GM19240 (cell line): ENCODE measurements around the gene SEC31B.
A peak's percentile ranks its signal among the peaks of the same experiment; 100 is the strongest.

ENCODE experiments used
- DNase-seq: peaks from one replicate; pipeline ENCODE4 v3.0.0; 2011; ENCODE audit warnings: low spot score; ENCODE audit not compliant: insufficient read length

Gene SEC31B

GRCh38 chr10:100519311-100520051 is at the start of gene SEC31B:
SEC31B (minus strand) TSS chr10:100519861; CDS start chr10:100516952, 2,909 bp downstream.
- DNase-seq: no peak

- DNase-seq: no peak
These were observed 49.3 kb upstream of the SEC31B start for GRCh38 chr10:100568912-100569311.

GRCh38 chr10:100567826-100568225 is 48.2 kb upstream of the SEC31B start:
- DNase-seq: no peak

- no peak for DNase-seq
These were observed 47.6 kb upstream of the SEC31B start for GRCh38 chr10:100567249-100567648.

GRCh38 chr10:100566561-100566960 is 46.9 kb upstream of the SEC31B start:
- DNase-seq: no peak

GRCh38 chr10:100565206-100565985 is 45.7 kb upstream of the SEC31B start:
- DNase-seq: no peak

- DNase-seq: peak; percentile 87
These were observed 42.5 kb upstream of the SEC31B start for GRCh38 chr10:100562008-100562672.

GRCh38 chr10:100561005-100561404 is 41.3 kb upstream of the SEC31B start:
- DNase-seq: no peak

GRCh38 chr10:100560248-100560647 is 40.6 kb upstream of the SEC31B start:
- DNase-seq: no peak

- no peak for DNase-seq
These were observed 35.2 kb upstream of the SEC31B start for GRCh38 chr10:100554902-100555301.

GRCh38 chr10:100553929-100554328 is 34.3 kb upstream of the SEC31B start:
- no peak for DNase-seq

GRCh38 chr10:100551738-100552137 is 32.1 kb upstream of the SEC31B start:
- no peak for DNase-seq

GRCh38 chr10:100551196-100551595 is 31.5 kb upstream of the SEC31B start:
- no peak for DNase-seq

- DNase-seq: no peak
These were observed 25.3 kb upstream of the SEC31B start for GRCh38 chr10:100544950-100545349.

- no peak for DNase-seq
These were observed 17.8 kb upstream of the SEC31B start for GRCh38 chr10:100537475-100537874.

GRCh38 chr10:100535715-100536353 is 16.2 kb upstream of the SEC31B start, which contains the start of gene HIF1AN:
HIF1AN (plus strand) TSS chr10:100535943; CDS start chr10:100535959, 16 bp downstream.
- DNase-seq: peak; percentile 92

GRCh38 chr10:100535338-100535714 is 15.7 kb upstream of the SEC31B start:
- no peak for DNase-seq

GRCh38 chr10:100534726-100535125 is 15.1 kb upstream of the SEC31B start:
- DNase-seq: no peak

- no peak for DNase-seq
These were observed 12.1 kb upstream of the SEC31B start for GRCh38 chr10:100531761-100532160.

GRCh38 chr10:100529475-100530298 is 10.0 kb upstream of the SEC31B start, which contains the start of gene NDUFB8:
NDUFB8 (minus strand) TSS chr10:100529871; CDS start chr10:100529851, 20 bp downstream.
- DNase-seq: peak; percentile 68
